Body of pancreas (tissue), 4 donors: Measurements from ENCODE around the gene HUS1B. TPM values are rescaled to one million over a fixed set of nuclear protein-coding genes. Genes with fewer than 3 reads are reported as not detected.

Experiments used
- ATAC-seq: fragments of 150-250 bp; one replicate; pipeline ENCODE4 v1.9.1; 2016
- DNase-seq, 4 donors: peaks; one replicate each; pipeline ENCODE4 v3.0.0-alpha.2; 2019
- H3K27ac ChIP-seq, 4 donors: fragments of 200-600 bp; sonication (generic); 1 replicate in 3 of 4; 2 replicates in 1 of 4; pipeline versions ENCODE4 v1.5.1 to v1.6.1; 2016 to 2019; ENCODE audit warnings: mild to moderate bottlenecking in 1 of 4, mixed read lengths in 1 of 4, moderate library complexity in 1 of 4
- H3K27me3 ChIP-seq, 2 donors: fragments of 200-600 bp; sonication (generic); one replicate each; pipeline ENCODE4 v1.6.0; 2016; ENCODE audit warnings: mild to moderate bottlenecking in 1 of 2
- H3K36me3 ChIP-seq, 2 donors: fragments of 200-600 bp; sonication (generic); replicated peaks in 1 of 2; 2 replicates each; pipeline ENCODE4 v1.5.1; 2016; ENCODE audit warnings: low read depth in 2 of 2; ENCODE audit not compliant: insufficient read depth in 1 of 2
- H3K4me1 ChIP-seq: fragments of 200-600 bp; sonication (generic); one replicate; pipeline ENCODE4 v1.6.0; 2016
- H3K4me3 ChIP-seq, 2 donors: fragments of 200-600 bp; sonication (generic); 1 replicate in 1 of 2; 2 replicates in 1 of 2; pipeline ENCODE4 v1.5.1; 2016 to 2019
- H3K9me3 ChIP-seq, 3 donors: fragments of 200-600 bp; sonication (generic); 1 replicate in 2 of 3; 2 replicates in 1 of 3; pipeline ENCODE4 v1.5.1; 2016
- CTCF ChIP-seq, 7 experiments: fragments of 450-650 bp in 4 of 7; fragments of 200-600 bp in 3 of 7; sonication (generic) in 3 of 7; IDR thresholded peaks; one replicate each; pipeline ENCODE4 v1.5.1; 2016 to 2019; ENCODE audit warnings: antibody characterized with exemption in 7 of 7
- POLR2A ChIP-seq, 3 donors: fragments of 450-650 bp; IDR thresholded peaks; one replicate each; pipeline ENCODE4 v1.6.1; 2016; ENCODE audit warnings: antibody characterized with exemption in 3 of 3, mild to moderate bottlenecking in 2 of 3
- WGBS, 2 donors: methylation state at CpG; one replicate each; pipeline ENCODE4 v1.1.5; 2017; 5-methylcytosine and 5-hydroxymethylcytosine counted together
- intact Hi-C: fragments of 100-400 bp; cut with DNase I; formaldehyde crosslinking; loops from one replicate; pipeline ENCODE4 v1.15.1; 2023
- total RNA-seq, 2 donors: library from RNA; depleted of rRNA; stranded (reverse); fragments of >200 nt; gene quantifications; one replicate each; pipeline ENCODE4 v1.1.0, GENCODE V29; 2016

HUS1B gene
- total RNA-seq, 2 donors from 2014 or later = 4.4 to 19.1 TPM

- Histone ChIP-seq H3K27ac (no peak overlapping the region), H3K9me3 (no peaks in the 10 kb centered on the region), H3K27me3 (no peaks in the 10 kb centered on the region), H3K36me3 (no peaks in the 10 kb centered on the region), H3K4me1 (no peaks in the 10 kb centered on the region), H3K4me3 (no peak overlapping the region)
- intact Hi-C loops = no loop called here
- DNase-seq (no peak), ATAC-seq (no peak)
- TF ChIP-seq POLR2A (IDR thresholded peaks at IDR 0.05) = no peak
- TF ChIP-seq CTCF (IDR thresholded peaks at IDR 0.05) = no peak
Observed at GRCh38 chr6:642805-643204, 14.1 kb downstream of the HUS1B start.

GRCh38 chr6:641225-641985 lies 15.5 kb downstream of the HUS1B start:
- no peak overlapping the region for H3K27ac ChIP-seq
- WGBS, 2 donors = 96 to 97% methylated on average over 8 of the region's 8 CpGs

GRCh38 chr6:636488-636887 lies 20.4 kb downstream of the HUS1B start:
- no peak overlapping the region for H3K27ac ChIP-seq
- H3K36me3 ChIP-seq = no peaks in the 10 kb centered on the region
- 66 to 80% methylated on average over 5 of the region's 5 CpGs for WGBS, 2 donors
- no peak for DNase-seq
- H3K4me1 ChIP-seq = no peaks in the 10 kb centered on the region
- no peak for TF ChIP-seq CTCF (IDR thresholded peaks at IDR 0.05)
- no peak for TF ChIP-seq POLR2A (IDR thresholded peaks at IDR 0.05)
- intact Hi-C loops = no loop called here
- no peaks in the 10 kb centered on the region for H3K9me3 ChIP-seq
- no peak overlapping the region for H3K4me3 ChIP-seq
- no peak for ATAC-seq
- H3K27me3 ChIP-seq = no peaks in the 10 kb centered on the region

More at GRCh38 chr6:641225-641985, 15.5 kb downstream of the HUS1B start:
- intact Hi-C loops = no loop called here
- Histone ChIP-seq H3K4me1 (no peaks in the 10 kb centered on the region), H3K27me3 (no peaks in the 10 kb centered on the region), H3K4me3 (no peak overlapping the region), H3K9me3 (no peaks in the 10 kb centered on the region), H3K36me3 (no peaks in the 10 kb centered on the region)
- ATAC-seq = no peak
- no peak for DNase-seq
- TF ChIP-seq CTCF (IDR thresholded peaks at IDR 0.05) = no peak
- TF ChIP-seq POLR2A (IDR thresholded peaks at IDR 0.05) = no peak

- ATAC-seq (no peak), DNase-seq (no peak)
- TF ChIP-seq POLR2A (IDR thresholded peaks at IDR 0.05) (no peak), CTCF (IDR thresholded peaks at IDR 0.05) (no peak)
- Histone ChIP-seq H3K4me3 (no peak overlapping the region), H3K27ac (no peak overlapping the region), H3K27me3 (no peaks in the 10 kb centered on the region), H3K36me3 (peaks cover 0 to 2% of the 10 kb centered on the region in 2 donors), H3K4me1 (no peaks in the 10 kb centered on the region), H3K9me3 (no peaks in the 10 kb centered on the region)
- intact Hi-C loops = no loop called here
- WGBS, 2 donors = 81 to 82% methylated on average over 5 of the region's 5 CpGs
Observed at GRCh38 chr6:635233-635632, 21.7 kb downstream of the HUS1B start.

GRCh38 chr6:633611-634010 lies 23.3 kb downstream of the HUS1B start:
- WGBS, 2 donors = 90 to 93% methylated on average over 1 of the region's 1 CpG
- intact Hi-C loops = no loop called here
- no peak for ATAC-seq
- H3K27ac ChIP-seq = no peak overlapping the region
- no peak overlapping the region for H3K4me3 ChIP-seq
- no peaks in the 10 kb centered on the region for H3K27me3 ChIP-seq
- H3K36me3 ChIP-seq = peaks cover 0 to 2% of the 10 kb centered on the region in 2 donors
- no peak for DNase-seq
- H3K9me3 ChIP-seq = no peaks in the 10 kb centered on the region
- TF ChIP-seq CTCF (IDR thresholded peaks at IDR 0.05) = no peak
- no peak for TF ChIP-seq POLR2A (IDR thresholded peaks at IDR 0.05)
- H3K4me1 ChIP-seq = no peaks in the 10 kb centered on the region
